ENCODE data around the gene BRIX1. TPM values are rescaled to one million over a fixed set of nuclear protein-coding genes. Genes with fewer than 3 reads are reported as not detected.

BRIX1 gene
- total RNA-seq (2014; rRNA removed; shearing (Covaris generic)), result 96.5 and 97.2 TPM in 2 replicates
- 58.0 and 61.8 TPM in 2 replicates for polyA plus RNA-seq (2014; cell fraction: nucleus; rRNA removed)

GRCh38 chr5:34915139-34915855 lies at the start of gene BRIX1, which contains the start of gene RAD1:
BRIX1 (plus strand) TSS chr5:34915711; CDS start chr5:34915739, 28 bp downstream.
RAD1 (minus strand) TSS chr5:34915504; CDS start chr5:34914892, 612 bp downstream.
- peak; percentile 95 for DNase-seq (ENCODE audit: extremely low read depth, low read depth)

- peak; percentile 2 for DNase-seq (ENCODE audit: extremely low read depth, low read depth)
Measured at GRCh38 chr5:34866989-34867471, 48.5 kb upstream of the BRIX1 start.

- DNase-seq (ENCODE audit: extremely low read depth, low read depth), result no peak
Measured at GRCh38 chr5:34867660-34868059, 47.9 kb upstream of the BRIX1 start.

GRCh38 chr5:34868791-34869190 lies 46.7 kb upstream of the BRIX1 start:
- DNase-seq (ENCODE audit: extremely low read depth, low read depth), result no peak

- DNase-seq (ENCODE audit: extremely low read depth, low read depth), result no peak
Measured at GRCh38 chr5:34869256-34869655, 46.3 kb upstream of the BRIX1 start.

GRCh38 chr5:34870382-34870781 lies 45.1 kb upstream of the BRIX1 start:
- DNase-seq (ENCODE audit: extremely low read depth, low read depth), result no peak

- DNase-seq (ENCODE audit: extremely low read depth, low read depth), result no peak
Measured at GRCh38 chr5:34876275-34876674, 39.2 kb upstream of the BRIX1 start.

- DNase-seq (ENCODE audit: extremely low read depth, low read depth), result no peak
Measured at GRCh38 chr5:34881246-34881645, 34.3 kb upstream of the BRIX1 start.

- no peak for DNase-seq (ENCODE audit: extremely low read depth, low read depth)
Measured at GRCh38 chr5:34886392-34887119, 29.0 kb upstream of the BRIX1 start.

GRCh38 chr5:34889394-34889793 lies 26.1 kb upstream of the BRIX1 start:
- no peak for DNase-seq (ENCODE audit: extremely low read depth, low read depth)

- DNase-seq (ENCODE audit: extremely low read depth, low read depth), result no peak
Measured at GRCh38 chr5:34891981-34892380, 23.5 kb upstream of the BRIX1 start.

GRCh38 chr5:34892414-34892813 lies 23.1 kb upstream of the BRIX1 start:
- no peak for DNase-seq (ENCODE audit: extremely low read depth, low read depth)

GRCh38 chr5:34894716-34895115 lies 20.8 kb upstream of the BRIX1 start:
- DNase-seq (ENCODE audit: extremely low read depth, low read depth), result no peak

GRCh38 chr5:34895641-34896419 lies 19.7 kb upstream of the BRIX1 start:
- DNase-seq (ENCODE audit: extremely low read depth, low read depth), result no peak

- DNase-seq (ENCODE audit: extremely low read depth, low read depth), result no peak
Measured at GRCh38 chr5:34897646-34898045, 17.9 kb upstream of the BRIX1 start.

- peak; percentile 59 for DNase-seq (ENCODE audit: extremely low read depth, low read depth)
Measured at GRCh38 chr5:34898258-34898895, 17.1 kb upstream of the BRIX1 start.

- DNase-seq (ENCODE audit: extremely low read depth, low read depth), result no peak
Measured at GRCh38 chr5:34899066-34899465, 16.4 kb upstream of the BRIX1 start.

- no peak for DNase-seq (ENCODE audit: extremely low read depth, low read depth)
Measured at GRCh38 chr5:34900652-34901051, 14.9 kb upstream of the BRIX1 start.

- DNase-seq (ENCODE audit: extremely low read depth, low read depth), result no peak
Measured at GRCh38 chr5:34903260-34903659, 12.3 kb upstream of the BRIX1 start.

GRCh38 chr5:34905564-34905963 lies 9.9 kb upstream of the BRIX1 start:
- DNase-seq (ENCODE audit: extremely low read depth, low read depth), result peak; percentile 11
